Brain microvascular endothelial cell (primary cell): Measurements from ENCODE around the gene LRRC2.

Experiments
- DNase-seq: peaks from one replicate; pipeline ENCODE4 v3.0.0-alpha.2; 2020
- H3K27ac ChIP-seq: fragments of 250-450 bp; sonication (Bioruptor Pico); 2 replicates; pipeline ENCODE4 v1.5.1; 2020; ENCODE audit warnings: mild to moderate bottlenecking, moderate library complexity
- H3K27me3 ChIP-seq: fragments of 250-450 bp; sonication (Bioruptor Pico); replicated peaks from 2 replicates; pipeline ENCODE4 v1.5.1; 2020; ENCODE audit warnings: mild to moderate bottlenecking
- H3K36me3 ChIP-seq: fragments of 250-450 bp; sonication (Bioruptor Pico); replicated peaks from 2 replicates; pipeline ENCODE4 v1.5.1; 2020; ENCODE audit warnings: mild to moderate bottlenecking
- H3K4me3 ChIP-seq: 2 replicates; pipeline ENCODE4 v1.5.1; 2011; ENCODE audit warnings: low read depth, mild to moderate bottlenecking, control low read depth, low read length, moderate library complexity
- in situ Hi-C: cut with HindIII; loops from 2 replicates; pipeline ENCODE4 v1.10.0; 2017; ENCODE audit warnings: low sequenced_read_pairs, low pct_ligation_motif_present
- TF ChIP-seq, protein P1 (sequence below): IDR thresholded peaks from 2 replicates; pipeline ENCODE4 v1.5.1; 2011; ENCODE audit warnings: low read depth, mild to moderate bottlenecking, moderate library complexity, low read length, control low read depth, inconsistent platforms; ENCODE audit errors: missing control alignments

Gene LRRC2

GRCh38 chr3:46508850-46509591 is 57.1 kb downstream of the LRRC2 start:
- TF ChIP-seq, protein P1, sequence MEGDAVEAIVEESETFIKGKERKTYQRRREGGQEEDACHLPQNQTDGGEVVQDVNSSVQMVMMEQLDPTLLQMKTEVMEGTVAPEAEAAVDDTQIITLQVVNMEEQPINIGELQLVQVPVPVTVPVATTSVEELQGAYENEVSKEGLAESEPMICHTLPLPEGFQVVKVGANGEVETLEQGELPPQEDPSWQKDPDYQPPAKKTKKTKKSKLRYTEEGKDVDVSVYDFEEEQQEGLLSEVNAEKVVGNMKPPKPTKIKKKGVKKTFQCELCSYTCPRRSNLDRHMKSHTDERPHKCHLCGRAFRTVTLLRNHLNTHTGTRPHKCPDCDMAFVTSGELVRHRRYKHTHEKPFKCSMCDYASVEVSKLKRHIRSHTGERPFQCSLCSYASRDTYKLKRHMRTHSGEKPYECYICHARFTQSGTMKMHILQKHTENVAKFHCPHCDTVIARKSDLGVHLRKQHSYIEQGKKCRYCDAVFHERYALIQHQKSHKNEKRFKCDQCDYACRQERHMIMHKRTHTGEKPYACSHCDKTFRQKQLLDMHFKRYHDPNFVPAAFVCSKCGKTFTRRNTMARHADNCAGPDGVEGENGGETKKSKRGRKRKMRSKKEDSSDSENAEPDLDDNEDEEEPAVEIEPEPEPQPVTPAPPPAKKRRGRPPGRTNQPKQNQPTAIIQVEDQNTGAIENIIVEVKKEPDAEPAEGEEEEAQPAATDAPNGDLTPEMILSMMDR: no peak
- Histone ChIP-seq H3K27ac (no peak overlapping the region), H3K27me3 (no peaks in the 10 kb centered on the region), H3K4me3 (no peak overlapping the region), H3K36me3 (no peaks in the 10 kb centered on the region)
- in situ Hi-C loops: no loop called here
- no peak for DNase-seq

DNA sequence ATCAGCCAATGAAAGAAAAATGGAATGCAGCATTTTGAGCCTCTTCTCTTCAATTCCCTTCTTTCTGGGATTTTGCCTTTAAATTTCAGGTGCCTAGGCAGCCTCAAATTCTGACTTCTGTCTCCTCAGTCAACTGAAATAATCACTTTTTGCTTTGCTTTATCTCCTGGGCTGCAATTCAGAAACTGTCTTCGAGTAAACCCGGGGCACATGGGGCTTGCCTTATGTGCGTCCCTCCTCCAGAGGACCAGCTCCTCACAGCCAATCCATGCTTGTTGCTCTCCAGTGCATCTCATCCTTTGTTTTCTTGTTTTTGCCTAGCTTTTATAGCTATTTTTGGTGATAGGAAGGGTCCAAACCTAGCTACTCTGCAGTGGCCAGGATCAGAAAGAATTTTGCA is 59.6 kb downstream of the LRRC2 start:
- H3K4me3 ChIP-seq: no peak overlapping the region
- no peak for DNase-seq
- no peaks in the 10 kb centered on the region for H3K27me3 ChIP-seq
- TF ChIP-seq, protein P1: no peak
- no peaks in the 10 kb centered on the region for H3K36me3 ChIP-seq
- no peak overlapping the region for H3K27ac ChIP-seq
- in situ Hi-C loops: no loop called here

DNA sequence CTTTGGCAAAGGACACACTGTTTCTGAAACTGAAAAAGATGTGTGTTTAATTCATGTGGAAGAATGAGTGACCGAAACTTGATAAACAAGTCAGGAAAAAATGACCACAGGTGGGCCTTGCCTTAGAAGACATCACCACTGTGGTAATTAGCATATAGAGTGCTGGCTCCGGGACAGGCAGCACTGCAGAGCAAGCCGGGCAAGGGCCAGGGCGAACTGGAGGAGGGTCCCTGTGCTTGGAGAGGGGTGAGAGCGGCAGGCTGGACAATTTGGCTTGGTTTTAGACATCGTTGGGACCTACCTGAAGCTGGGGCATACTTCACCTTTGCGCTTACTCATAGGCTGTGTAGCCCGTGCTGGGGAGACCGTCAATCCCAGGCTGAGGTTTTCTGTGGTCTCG is 60.1 kb downstream of the LRRC2 start:
- no peak overlapping the region for H3K4me3 ChIP-seq
- H3K27ac ChIP-seq: no peak overlapping the region
- TF ChIP-seq, protein P1: no peak
- H3K36me3 ChIP-seq: no peaks in the 10 kb centered on the region
- in situ Hi-C loops: no loop called here
- no peak for DNase-seq
- no peaks in the 10 kb centered on the region for H3K27me3 ChIP-seq

DNA sequence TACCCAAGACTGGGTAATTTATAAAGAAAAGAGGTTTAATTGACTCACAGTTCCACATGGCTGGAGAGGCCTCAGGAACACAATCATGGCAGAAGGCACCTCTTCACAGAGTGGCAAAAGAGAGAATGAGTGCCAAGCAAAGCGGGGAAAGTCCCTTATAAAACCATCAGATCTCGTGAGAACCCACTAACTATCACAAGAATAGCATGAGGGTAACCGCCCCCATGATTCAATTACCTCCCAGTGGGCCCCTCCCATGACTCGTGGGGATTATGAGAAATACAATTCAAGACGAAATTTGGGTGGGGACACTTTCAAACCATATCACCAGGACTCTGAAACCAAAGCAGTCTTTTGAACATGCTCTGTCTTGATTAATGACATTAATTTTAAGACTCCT is 61.3 kb downstream of the LRRC2 start:
- H3K27ac ChIP-seq: no peak overlapping the region
- H3K27me3 ChIP-seq: no peaks in the 10 kb centered on the region
- H3K36me3 ChIP-seq: no peaks in the 10 kb centered on the region
- H3K4me3 ChIP-seq: no peak overlapping the region
- in situ Hi-C loops: no loop called here
- TF ChIP-seq, protein P1: no peak
- no peak for DNase-seq

- in situ Hi-C loops: no loop called here
- TF ChIP-seq, protein P1: no peak
- H3K4me3 ChIP-seq: no peak overlapping the region
- H3K27me3 ChIP-seq: no peaks in the 10 kb centered on the region
- H3K36me3 ChIP-seq: no peaks in the 10 kb centered on the region
- no peak for DNase-seq
- no peak overlapping the region for H3K27ac ChIP-seq
Observed at GRCh38 chr3:46503200-46503874, 62.8 kb downstream of the LRRC2 start.
